H9 (cell line): Measurements from ENCODE around the gene CMTM4. TPM values are rescaled to one million over a fixed set of nuclear protein-coding genes. Genes with fewer than 3 reads are reported as not detected.

ENCODE experiments used
- DNase-seq: peaks from one replicate; pipeline ENCODE4 v3.0.0-alpha.2; 2017
- H2AFZ ChIP-seq: one replicate; pipeline ENCODE4 v1.6.1; 2013; ENCODE audit warnings: mild to moderate bottlenecking, low read length, control low read depth, moderate library complexity
- H2AK5ac ChIP-seq: 2 replicates; pipeline ENCODE4 v1.6.1; 2013; ENCODE audit warnings: low read length, control low read depth, mixed read lengths; ENCODE audit not compliant: insufficient read length
- H2BK120ac ChIP-seq: one replicate; pipeline ENCODE4 v1.6.1; 2013; ENCODE audit warnings: low read depth, mild to moderate bottlenecking, low read length, control low read depth, inconsistent platforms; ENCODE audit not compliant: poor library complexity, severe bottlenecking
- H2BK12ac ChIP-seq: 2 replicates; pipeline ENCODE4 v1.6.1; 2013; ENCODE audit warnings: low read length, control low read depth, mixed read lengths, low read depth; ENCODE audit not compliant: insufficient read length
- H2BK15ac ChIP-seq: 2 replicates; pipeline ENCODE4 v1.6.1; 2013; ENCODE audit warnings: low read depth, low read length, control low read depth
- H2BK20ac ChIP-seq: one replicate; pipeline ENCODE4 v1.6.1; 2013; ENCODE audit warnings: low read depth, mild to moderate bottlenecking, low read length, control low read depth, inconsistent platforms; ENCODE audit not compliant: poor library complexity, severe bottlenecking
- H2BK5ac ChIP-seq: 2 replicates; pipeline ENCODE4 v1.6.1; 2013; ENCODE audit warnings: low read length, control low read depth, mixed read lengths; ENCODE audit not compliant: insufficient read length
- H3K14ac ChIP-seq: 2 replicates; pipeline ENCODE4 v1.6.1; 2013; ENCODE audit warnings: low read length, control low read depth; ENCODE audit not compliant: insufficient read depth
- H3K18ac ChIP-seq: 2 replicates; pipeline ENCODE4 v1.6.1; 2013; ENCODE audit warnings: low read depth, mild to moderate bottlenecking, mixed read lengths, low read length, control low read depth; ENCODE audit not compliant: insufficient read length
- H3K23ac ChIP-seq: 2 replicates; pipeline ENCODE4 v1.6.1; 2013; ENCODE audit warnings: low read length, control low read depth, mixed read lengths, low read depth; ENCODE audit not compliant: insufficient read length
- H3K23me2 ChIP-seq: 2 replicates; pipeline ENCODE4 v1.6.1; 2013; ENCODE audit warnings: low read depth, mild to moderate bottlenecking, mixed read lengths, low read length, control low read depth; ENCODE audit not compliant: insufficient read length, poor library complexity, severe bottlenecking
- H3K27ac ChIP-seq: 2 replicates; pipeline ENCODE4 v1.5.1; 2013; ENCODE audit warnings: low read length, control low read depth, mixed read lengths, low read depth; ENCODE audit not compliant: insufficient read length
- H3K27me3 ChIP-seq: 2 replicates; pipeline ENCODE4 v1.6.1; 2013; ENCODE audit warnings: low read length, control low read depth, inconsistent platforms; ENCODE audit not compliant: insufficient read depth
- H3K4ac ChIP-seq: 2 replicates; pipeline ENCODE4 v1.6.1; 2013; ENCODE audit warnings: low read depth, mild to moderate bottlenecking, control low read depth, inconsistent platforms, low read length, moderate library complexity
- H3K4me1 ChIP-seq: 2 replicates; pipeline ENCODE4 v1.6.1; 2013; ENCODE audit warnings: low read length, control low read depth, inconsistent platforms; ENCODE audit not compliant: insufficient read depth
- H3K4me2 ChIP-seq: 2 replicates; pipeline ENCODE4 v1.6.1; 2013; ENCODE audit warnings: low read length, control low read depth, mixed read lengths; ENCODE audit not compliant: insufficient read length, insufficient read depth
- H3K56ac ChIP-seq: 2 replicates; pipeline ENCODE4 v1.6.1; 2013; ENCODE audit warnings: low read depth, mild to moderate bottlenecking, mixed read lengths, low read length, control low read depth; ENCODE audit not compliant: insufficient read length
- H3K79me1 ChIP-seq: 2 replicates; pipeline ENCODE4 v1.6.1; 2013; ENCODE audit warnings: low read depth, mild to moderate bottlenecking, moderate library complexity, low read length, control low read depth, inconsistent platforms; ENCODE audit not compliant: insufficient read depth, poor library complexity, severe bottlenecking
- H3K79me2 ChIP-seq: 2 replicates; pipeline ENCODE4 v1.6.1; 2013; ENCODE audit warnings: low read length, control low read depth, inconsistent platforms; ENCODE audit not compliant: insufficient read depth
- H3K9ac ChIP-seq: 2 replicates; pipeline ENCODE4 v1.6.1; 2013; ENCODE audit warnings: low read length, control low read depth, mixed read lengths; ENCODE audit not compliant: insufficient read length; ENCODE audit errors: extremely low read depth
- H3K9me3 ChIP-seq: one replicate; pipeline ENCODE4 v1.6.1; 2013; ENCODE audit warnings: low read depth, low read length, inconsistent platforms; ENCODE audit not compliant: control insufficient read depth
- H3T11ph ChIP-seq: one replicate; pipeline ENCODE4 v1.6.1; 2013; ENCODE audit warnings: mild to moderate bottlenecking, low read length, control low read depth, inconsistent platforms
- H4K20me1 ChIP-seq: one replicate; pipeline ENCODE4 v1.6.1; 2013; ENCODE audit not compliant: control insufficient read depth, insufficient read length, insufficient read depth
- H4K5ac ChIP-seq: 2 replicates; pipeline ENCODE4 v1.6.1; 2013; ENCODE audit warnings: low read depth, mild to moderate bottlenecking, mixed read lengths, low read length, control low read depth; ENCODE audit not compliant: insufficient read length
- H4K8ac ChIP-seq: replicated peaks from 2 replicates; pipeline ENCODE4 v1.6.1; 2013; ENCODE audit warnings: low read length, control low read depth, mixed read lengths, low read depth; ENCODE audit not compliant: insufficient read length
- H4K91ac ChIP-seq: 2 replicates; pipeline ENCODE4 v1.6.1; 2013; ENCODE audit warnings: low read depth, mild to moderate bottlenecking, moderate library complexity, mixed read lengths, low read length, control low read depth; ENCODE audit not compliant: insufficient read length
- H3K27ac Mint-ChIP-seq, 3 experiments: 2 replicates in 2 of 3; 3 replicates in 1 of 3; pipeline ENCODE4 v1.8.0; 2020 to 2021; ENCODE audit warnings: mixed read lengths in 3 of 3, mild to moderate bottlenecking in 1 of 3, moderate library complexity in 1 of 3
- H3K27me3 Mint-ChIP-seq: 2 replicates; pipeline ENCODE4 v1.8.0; 2021; ENCODE audit warnings: low read depth, mild to moderate bottlenecking, moderate library complexity, mixed read lengths
- H3K36me3 Mint-ChIP-seq, 3 experiments: 2 replicates in 2 of 3; 3 replicates in 1 of 3; pipeline ENCODE4 v1.8.0; 2020 to 2021; ENCODE audit warnings: low read depth in 3 of 3, mixed read lengths in 3 of 3; ENCODE audit not compliant: insufficient read depth in 1 of 3
- H3K4me1 Mint-ChIP-seq, 2 experiments: 2 replicates each; pipeline ENCODE4 v1.8.0; 2020; ENCODE audit warnings: mixed read lengths in 2 of 2
- H3K4me3 Mint-ChIP-seq, 2 experiments: 2 replicates in 1 of 2; 3 replicates in 1 of 2; pipeline ENCODE4 v1.8.0; 2020 to 2021; ENCODE audit warnings: mild to moderate bottlenecking in 2 of 2, mixed read lengths in 2 of 2, moderate library complexity in 1 of 2
- H3K9me3 Mint-ChIP-seq, 2 experiments: 2 replicates in 1 of 2; 3 replicates in 1 of 2; pipeline ENCODE4 v1.8.0; 2020; ENCODE audit warnings: mild to moderate bottlenecking in 2 of 2, mixed read lengths in 2 of 2, moderate library complexity in 1 of 2
- CTCF ChIP-seq: fragments of 200-600 bp; sonication (generic); conservative IDR thresholded peaks from 3 replicates; pipeline ENCODE4 v1.8.0; 2021; ENCODE audit warnings: antibody characterized with exemption, mild to moderate bottlenecking
- WGBS: extraction: QIAGEN DNeasy Blood & Tissue Kit; methylation state at CpG from one replicate; pipeline ENCODE4 v1.1.7; 2013; ENCODE audit warnings: missing lambda C conversion rate, low lambda C conversion rate, mixed read lengths; ENCODE audit not compliant: insufficient read length; ENCODE audit errors: extremely low coverage; 5-methylcytosine and 5-hydroxymethylcytosine counted together
- total RNA-seq: library from RNA; stranded (reverse); gene quantifications from 2 replicates; pipeline ENCODE4 v1.2.1, GENCODE V29; 2021

Gene CMTM4
- total RNA-seq, 1 experiment from 2014 or later, result 40.5 TPM

GRCh38 chr16:66699898-66700297 lies 3.4 kb upstream of the CMTM4 start:
- H2BK15ac ChIP-seq, result no peak overlapping the region
- H2BK120ac ChIP-seq, result no peak overlapping the region
- TF ChIP-seq CTCF, result no peak
- H2BK20ac ChIP-seq, result no peak overlapping the region
- no peaks in the 10 kb centered on the region; the same call in 1 of the 2 replicates for H3K79me2 ChIP-seq
- DNase-seq, result no peak
- H3K9me3 ChIP-seq, result no peaks in the 10 kb centered on the region
- peaks cover 4% of the 10 kb centered on the region for H3K79me1 ChIP-seq
- no peak overlapping the region for H3K4me3 Mint-ChIP-seq
- H4K5ac ChIP-seq, result no peak overlapping the region
- no peak overlapping the region for H4K8ac ChIP-seq
- no peak overlapping the region for H2AK5ac ChIP-seq
- H3K9me3 Mint-ChIP-seq, result no peaks in the 10 kb centered on the region
- H4K91ac ChIP-seq, result no peak overlapping the region
- no peak overlapping the region for H2BK12ac ChIP-seq
- no peak overlapping the region for H2BK5ac ChIP-seq
- no peaks in the 10 kb centered on the region for H3K27me3 ChIP-seq
- H3K4ac ChIP-seq, result no peak overlapping the region
- H3K36me3 Mint-ChIP-seq, result peaks cover 0 to 3% (median 2%) of the 10 kb centered on the region in 3 experiments; a peak in 4 of 7 replicates
- H3K27ac Mint-ChIP-seq, result no peak overlapping the region
- no CpG with 5 or more reads among the region's 1 CpG for WGBS
- no peak overlapping the region for H3K27ac ChIP-seq
- no peak overlapping the region for H3K9ac ChIP-seq
- no peak overlapping the region for H3T11ph ChIP-seq
- H3K27me3 Mint-ChIP-seq, result peaks cover 18% of the 10 kb centered on the region
- H3K56ac ChIP-seq, result no peak overlapping the region
- no peak overlapping the region for H3K4me2 ChIP-seq
- H3K4me1 Mint-ChIP-seq, result peaks cover 18 to 20% of the 10 kb centered on the region in 2 experiments
- H3K4me1 ChIP-seq, result peaks cover 2% of the 10 kb centered on the region
- no peak overlapping the region for H3K18ac ChIP-seq
- no peak overlapping the region for H2AFZ ChIP-seq
- H3K14ac ChIP-seq, result no peak overlapping the region
- peaks cover 9% of the 10 kb centered on the region for H3K23me2 ChIP-seq
- no peaks in the 10 kb centered on the region for H4K20me1 ChIP-seq
- H3K23ac ChIP-seq, result no peak overlapping the region
